Measurements from ENCODE around the gene TAT.
"Not testable (repeated sequence)": the region's sequence is repeated elsewhere in the genome, so short reads cannot be mapped to it uniquely, and the experiment has no call there.

TAT gene

GRCh38 chr16:71584543-71585317, 7.8 kb upstream of the TAT start:
- DNase-seq, result no peak

GRCh38 chr16:71582553-71582848, 5.6 kb upstream of the TAT start:
- DNase-seq, result not testable (repeated sequence)

- no peak for DNase-seq
These were observed 2.2 kb downstream of the TAT start for GRCh38 chr16:71574702-71575101.

GRCh38 chr16:71573387-71574094, 3.4 kb downstream of the TAT start:
- DNase-seq, result no peak

- DNase-seq, result no peak
These were observed 4.3 kb downstream of the TAT start for GRCh38 chr16:71572497-71573116.

GRCh38 chr16:71570144-71570543, 6.7 kb downstream of the TAT start:
- no peak for DNase-seq

GRCh38 chr16:71569621-71570020, 7.3 kb downstream of the TAT start:
- DNase-seq, result no peak

GRCh38 chr16:71568551-71568950, 8.3 kb downstream of the TAT start:
- DNase-seq, result no peak

- DNase-seq, result no peak
These were observed 9.0 kb downstream of the TAT start for GRCh38 chr16:71567931-71568330.

GRCh38 chr16:71565812-71566700, 10.8 kb downstream of the TAT start:
- no peak for DNase-seq

GRCh38 chr16:71564335-71564967, 12.4 kb downstream of the TAT start:
- DNase-seq, result no peak

- no peak for DNase-seq
These were observed 14.3 kb downstream of the TAT start for GRCh38 chr16:71562552-71562951.

- DNase-seq, result not testable (repeated sequence)
These were observed 15.0 kb downstream of the TAT start for GRCh38 chr16:71561886-71562285.

GRCh38 chr16:71559855-71560254, 17.0 kb downstream of the TAT start:
- no peak for DNase-seq

GRCh38 chr16:71557954-71558582, 18.8 kb downstream of the TAT start:
- no peak for DNase-seq

- no peak for DNase-seq
These were observed 19.6 kb downstream of the TAT start for GRCh38 chr16:71557299-71557698.

- DNase-seq, result no peak
These were observed 21.5 kb downstream of the TAT start for GRCh38 chr16:71555230-71555891.

- no peak for DNase-seq
These were observed 24.0 kb downstream of the TAT start for GRCh38 chr16:71552698-71553503.

- DNase-seq, result no peak
These were observed 29.7 kb downstream of the TAT start for GRCh38 chr16:71547168-71547567.

- peak; percentile 40 for DNase-seq
These were observed 34.5 kb downstream of the TAT start for GRCh38 chr16:71542377-71542776.

GRCh38 chr16:71537643-71538042, 39.2 kb downstream of the TAT start:
- no peak for DNase-seq
